HCT116 (cell line): ENCODE measurements around the gene STX2.

Experiments used
- CTCF ChIP-seq, 3 experiments: fragments of 200-600 bp in 1 of 3; sonication (generic) in 1 of 3; IDR thresholded peaks in 2 of 3; conservative IDR thresholded peaks in 1 of 3; 2 replicates each; pipeline ENCODE4 v1.5.1; 2012 to 2017; ENCODE audit warnings: low read depth in 2 of 3, low read length in 2 of 3, antibody characterized with exemption in 1 of 3, borderline replicate concordance in 1 of 3, control low read depth in 1 of 3, mild to moderate bottlenecking in 1 of 3, mixed read lengths in 1 of 3, mixed run types in 1 of 3, moderate library complexity in 1 of 3; ENCODE audit not compliant: insufficient read depth in 1 of 3
- EGR1 ChIP-seq: IDR thresholded peaks from 2 replicates; pipeline ENCODE4 v1.6.1; 2012; ENCODE audit warnings: low read depth
- EZH2 ChIP-seq: fragments of 200-600 bp; sonication (generic); IDR thresholded peaks from 2 replicates; pipeline ENCODE4 v1.6.1; 2017; ENCODE audit warnings: antibody characterized with exemption, mixed run types
- EZH2phosphoT487 ChIP-seq: fragments of 200-600 bp; IDR thresholded peaks from 2 replicates; pipeline ENCODE4 v1.6.1; 2018; ENCODE audit warnings: antibody characterized with exemption, borderline replicate concordance
- FOSL1 ChIP-seq: IDR thresholded peaks from 2 replicates; pipeline ENCODE4 v1.6.1; 2012; ENCODE audit warnings: low read depth
- MAX ChIP-seq: IDR thresholded peaks from 2 replicates; pipeline ENCODE4 v1.6.1; 2012
- POLR2A ChIP-seq: IDR thresholded peaks from 2 replicates; pipeline ENCODE4 v1.7.0; 2011; ENCODE audit warnings: borderline replicate concordance; ENCODE audit not compliant: insufficient read depth, insufficient read length; ENCODE audit errors: extremely low read depth
- TCF7L2 ChIP-seq: IDR thresholded peaks from 2 replicates; pipeline ENCODE4 v1.7.0; 2011; ENCODE audit warnings: borderline replicate concordance, inconsistent platforms; ENCODE audit not compliant: insufficient read depth, insufficient read length; ENCODE audit errors: extremely low read depth

- TF ChIP-seq EZH2phosphoT487 (no peak), FOSL1 (no peak), CTCF (IDR thresholded peaks at IDR 0.05 in 2 of 3, conservative IDR thresholded peaks at IDR 0.05 in 1 of 3; ENCODE audit: borderline replicate concordance in 1 of 3, insufficient read depth in 1 of 3, low read depth in 2 of 3, low read length in 2 of 3) (no peak), EZH2 (no peak), POLR2A (no peak), EGR1 (no peak), TCF7L2 (no peak), MAX (no peak)
These were observed 96.9 kb downstream of the STX2 start for GRCh38 chr12:130742112-130742511.
